CD14-positive monocyte (primary cell): ENCODE data around the gene FAM53B. TPM values are rescaled to one million over a fixed set of nuclear protein-coding genes. Genes with fewer than 3 reads are reported as not detected.

Experiments used
- DNase-seq, 3 donors: peaks; one replicate each; pipeline ENCODE4 v3.0.0-alpha.2; 2011 to 2022
- H2AFZ ChIP-seq: 2 replicates; pipeline ENCODE4 v1.6.0; 2012; ENCODE audit warnings: mild to moderate bottlenecking, low read depth, low read length, inconsistent platforms; ENCODE audit not compliant: insufficient read depth, poor library complexity, severe bottlenecking
- H3K27ac ChIP-seq, 2 donors: 1 replicate in 1 of 2; 2 replicates in 1 of 2; pipeline ENCODE4 v1.5.1; 2012 to 2013; ENCODE audit warnings: low read length in 2 of 2, control low read depth in 1 of 2, inconsistent platforms in 1 of 2, low read depth in 1 of 2, mild to moderate bottlenecking in 1 of 2
- H3K27me3 ChIP-seq, 2 donors: one replicate each; pipeline versions ENCODE4 v1.6.0 to v1.6.1; 2011 to 2013; ENCODE audit warnings: low read length in 2 of 2; ENCODE audit not compliant: control insufficient read depth in 2 of 2, insufficient read depth in 2 of 2
- H3K36me3 ChIP-seq, 2 donors: replicated peaks in 1 of 2; 1 replicate in 1 of 2; 2 replicates in 1 of 2; pipeline versions ENCODE4 v1.5.1 to v1.6.1; 2012 to 2013; ENCODE audit warnings: low read length in 2 of 2, control low read depth in 1 of 2, inconsistent platforms in 1 of 2, mild to moderate bottlenecking in 1 of 2; ENCODE audit not compliant: insufficient read depth in 2 of 2, control insufficient read depth in 1 of 2
- H3K4me1 ChIP-seq, 2 donors: 1 replicate in 1 of 2; 2 replicates in 1 of 2; pipeline versions ENCODE4 v1.5.1 to v1.6.1; 2012 to 2013; ENCODE audit warnings: low read length in 2 of 2, control low read depth in 1 of 2, inconsistent platforms in 1 of 2, mild to moderate bottlenecking in 1 of 2, moderate library complexity in 1 of 2; ENCODE audit not compliant: insufficient read depth in 2 of 2, control insufficient read depth in 1 of 2
- H3K4me2 ChIP-seq: replicated peaks from 2 replicates; pipeline ENCODE3; 2012; ENCODE audit warnings: low read length, moderate library complexity, mild to moderate bottlenecking; ENCODE audit not compliant: poor library complexity, severe bottlenecking; ENCODE audit errors: extremely low read depth
- H3K4me3 ChIP-seq, 3 experiments: fragments of 200-600 bp in 1 of 3; sonication (generic) in 1 of 3; replicated peaks in 1 of 3; 1 replicate in 2 of 3; 2 replicates in 1 of 3; pipeline ENCODE4 v1.5.1; 2011 to 2013; ENCODE audit warnings: low read length in 3 of 3, mild to moderate bottlenecking in 3 of 3, control low read depth in 2 of 3, low read depth in 2 of 3, inconsistent platforms in 1 of 3, moderate library complexity in 1 of 3
- H3K79me2 ChIP-seq: 2 replicates; pipeline ENCODE4 v1.6.0; 2012; ENCODE audit warnings: mild to moderate bottlenecking, control low read depth, inconsistent platforms, low read length, moderate library complexity; ENCODE audit not compliant: insufficient read depth
- H3K9ac ChIP-seq: 2 replicates; pipeline ENCODE4 v1.6.0; 2017; ENCODE audit warnings: low read length, mild to moderate bottlenecking; ENCODE audit not compliant: insufficient read depth, poor library complexity, severe bottlenecking
- H3K9me3 ChIP-seq, 2 donors: replicated peaks in 1 of 2; 1 replicate in 1 of 2; 2 replicates in 1 of 2; pipeline versions ENCODE4 v1.5.1 to v1.6.1; 2012 to 2013; ENCODE audit warnings: low read length in 2 of 2, control low read depth in 1 of 2; ENCODE audit not compliant: control insufficient read depth in 1 of 2, insufficient read depth in 1 of 2
- H4K20me1 ChIP-seq: 2 replicates; pipeline ENCODE4 v1.6.0; 2012; ENCODE audit warnings: mild to moderate bottlenecking, low read length, control low read depth, moderate library complexity; ENCODE audit not compliant: insufficient read depth
- H3K27ac Mint-ChIP-seq, 7 donors: one replicate each; pipeline ENCODE4 v1.8.0; 2020; ENCODE audit warnings: mild to moderate bottlenecking in 7 of 7, mixed read lengths in 7 of 7, moderate library complexity in 6 of 7, inconsistent platforms in 2 of 7
- H3K27me3 Mint-ChIP-seq, 3 donors: one replicate each; pipeline ENCODE4 v1.8.0; 2021 to 2022; ENCODE audit warnings: low read depth in 3 of 3, mild to moderate bottlenecking in 3 of 3, mixed read lengths in 3 of 3, moderate library complexity in 3 of 3, inconsistent platforms in 1 of 3
- H3K36me3 Mint-ChIP-seq, 2 donors: one replicate each; pipeline ENCODE4 v1.8.0; 2020; ENCODE audit warnings: mixed read lengths in 2 of 2, inconsistent platforms in 1 of 2, mild to moderate bottlenecking in 1 of 2
- H3K4me1 Mint-ChIP-seq: one replicate; pipeline ENCODE4 v1.8.0; 2020; ENCODE audit warnings: mild to moderate bottlenecking, mixed read lengths
- H3K4me3 Mint-ChIP-seq, 2 donors: one replicate each; pipeline ENCODE4 v1.8.0; 2020; ENCODE audit warnings: mild to moderate bottlenecking in 2 of 2, mixed read lengths in 2 of 2, moderate library complexity in 1 of 2
- H3K9me3 Mint-ChIP-seq, 7 donors: one replicate each; pipeline ENCODE4 v1.8.0; 2020 to 2022; ENCODE audit warnings: mixed read lengths in 7 of 7, mild to moderate bottlenecking in 6 of 7, moderate library complexity in 6 of 7, inconsistent platforms in 2 of 7
- CTCF ChIP-seq: fragments of 200-600 bp; IDR thresholded peaks from one replicate; pipeline ENCODE4 v1.8.0; 2022; ENCODE audit warnings: antibody characterized with exemption, mild to moderate bottlenecking
- WGBS: methylation state at CpG from one replicate; pipeline ENCODE4 v1.1.5; 2013; ENCODE audit warnings: missing lambda C conversion rate; ENCODE audit not compliant: insufficient coverage; 5-methylcytosine and 5-hydroxymethylcytosine counted together
- intact Hi-C, 2 donors: fragments of 100-400 bp; cut with micrococcal nuclease; formaldehyde crosslinking; loops; one replicate each; pipeline versions ENCODE4 v1.15.0 to v1.15.1; 2023
- polyA plus RNA-seq, 3 donors: library from polyadenylated mRNA; depleted of rRNA in 1 of 3; unstranded in 2 of 3; stranded (reverse) in 1 of 3; fragments of 300-500 nt in 2 of 3; fragments of >200 nt in 1 of 3; fragmentation: Illumina TruSeq in 2 of 3; gene quantifications; 1 replicate in 2 of 3; 2 replicates in 1 of 3; pipeline ENCODE4 v1.2.3, GENCODE V29; 2012 to 2021

The FAM53B gene
- polyA plus RNA-seq, 3 donors: 5.8 to 23.3 (median 12.6) TPM

DNA sequence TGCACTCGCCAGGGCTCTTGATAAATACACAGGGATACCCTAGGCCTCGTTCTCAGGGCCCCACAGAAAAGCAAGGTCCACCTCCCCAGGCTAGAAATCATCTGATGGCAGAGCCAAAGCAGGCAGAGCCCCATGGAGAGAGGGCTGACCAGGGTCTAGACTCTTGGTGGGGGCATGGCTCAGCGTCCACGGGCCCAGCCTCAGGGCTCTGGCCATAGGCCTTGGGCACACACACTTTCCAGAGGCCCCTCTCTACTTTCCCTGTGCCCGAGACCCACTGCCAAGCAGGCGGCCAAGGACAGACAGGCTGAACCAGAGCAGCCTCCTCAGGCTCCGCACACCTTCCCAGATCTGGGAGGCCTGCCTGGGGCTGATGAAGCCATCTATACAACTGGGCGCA, 64.8 kb downstream of the FAM53B start:
- Histone ChIP-seq H3K79me2 (peaks cover 89% of the 10 kb centered on the region), H3K36me3 (peaks cover 29 to 47% of the 10 kb centered on the region in 2 donors), H3K9ac (no peak overlapping the region), H3K27ac (peak overlapping the region; percentile 99), H4K20me1 (peaks cover 12% of the 10 kb centered on the region), H3K27me3 (no peaks in the 10 kb centered on the region), H3K4me3 (no peak overlapping the region), H3K4me1 (peaks cover 86 to 93% of the 10 kb centered on the region in 2 donors), H3K4me2 (no peak overlapping the region), H3K9me3 (no peaks in the 10 kb centered on the region), H2AFZ (no peak overlapping the region)
- no peak overlapping the region for H3K4me3 Mint-ChIP-seq
- peak overlapping the region; percentile 62 to 98 (median 96) for H3K27ac Mint-ChIP-seq
- 79% methylated on average over 8 of the region's 8 CpGs for WGBS
- no peak for DNase-seq
- no peak for TF ChIP-seq CTCF
- intact Hi-C loops: no loop called here
- H3K27me3 Mint-ChIP-seq: peaks cover 0 to 3% (median 0%) of the 10 kb centered on the region in 3 donors
- H3K9me3 Mint-ChIP-seq: peaks cover 0 to 2% (median 0%) of the 10 kb centered on the region in 7 donors
- H3K36me3 Mint-ChIP-seq: peaks cover 73 to 82% of the 10 kb centered on the region in 2 donors
- H3K4me1 Mint-ChIP-seq: peaks cover 87% of the 10 kb centered on the region

- Histone ChIP-seq H3K27me3 (no peaks in the 10 kb centered on the region), H4K20me1 (peaks cover 18% of the 10 kb centered on the region), H3K79me2 (peaks cover 96% of the 10 kb centered on the region), H3K4me1 (peaks cover 79 to 86% of the 10 kb centered on the region in 2 donors), H3K36me3 (peaks cover 33 to 54% of the 10 kb centered on the region in 2 donors), H3K9ac (no peak overlapping the region), H3K4me3 (no peak overlapping the region), H3K9me3 (no peaks in the 10 kb centered on the region), H2AFZ (no peak overlapping the region), H3K27ac (peak overlapping the region; percentile 99), H3K4me2 (no peak overlapping the region)
- Mint-ChIP-seq H3K27ac (peak overlapping the region; percentile 86 to 98 (median 96)), H3K4me1 (peaks cover 83% of the 10 kb centered on the region), H3K27me3 (peaks cover 0 to 3% (median 0%) of the 10 kb centered on the region in 3 donors), H3K9me3 (peaks cover 0 to 2% (median 0%) of the 10 kb centered on the region in 7 donors), H3K36me3 (peaks cover 75 to 86% of the 10 kb centered on the region in 2 donors), H3K4me3 (peak overlapping the region in 1 of 2 donors; percentile 34)
- TF ChIP-seq CTCF: no peak
- 72% methylated on average over 12 of the region's 12 CpGs for WGBS
- DNase-seq: no peak
- intact Hi-C loops: no loop called here
Measured at GRCh38 chr10:124678557-124679240, 65.5 kb downstream of the FAM53B start.
